K562 (cell line): ENCODE data around the gene CCDC184. TPM values are rescaled to one million over a fixed set of nuclear protein-coding genes. Genes with fewer than 3 reads are reported as not detected.

ENCODE experiments used
- ATF1 ChIP-seq, 2 experiments: fragments of 450-650 bp in 1 of 2; IDR thresholded peaks; 2 replicates each; pipeline ENCODE4 v1.6.1; 2016; ENCODE audit warnings: missing compliant biosample characterization in 1 of 2, missing genetic modification characterization in 1 of 2
- CREB1 ChIP-seq, 2 experiments: sonication (generic) in 1 of 2; formaldehyde crosslinking in 1 of 2; IDR thresholded peaks; 2 replicates each; pipeline versions ENCODE4 v1.6.1 to v1.8.0; 2012 to 2022; ENCODE audit warnings: inconsistent platforms in 1 of 2, mild to moderate bottlenecking in 1 of 2, missing genetic modification reagents in 1 of 2, moderate library complexity in 1 of 2
- ELF2 ChIP-seq: fragments of 250-450 bp; sonication (Bioruptor Pico); IDR thresholded peaks from 2 replicates; pipeline ENCODE4 v1.5.0; 2021; ENCODE audit warnings: mild to moderate bottlenecking
- HNRNPLL ChIP-seq: fragments of 200-400 bp; formaldehyde crosslinking; IDR thresholded peaks from 2 replicates; pipeline ENCODE4 v1.6.1; 2017; ENCODE audit warnings: low read length, low read depth, mild to moderate bottlenecking; ENCODE audit not compliant: poor library complexity, severe bottlenecking
- MBD2 ChIP-seq: sonication (generic); IDR thresholded peaks from 2 replicates; pipeline ENCODE4 v1.6.1; 2016; ENCODE audit warnings: low read depth, borderline replicate concordance
- MEIS2 ChIP-seq: fragments of 450-650 bp; IDR thresholded peaks from 2 replicates; pipeline ENCODE4 v1.6.1; 2014; ENCODE audit warnings: mild to moderate bottlenecking; ENCODE audit not compliant: partially characterized antibody
- NFATC3 ChIP-seq: fragments of 450-650 bp; IDR thresholded peaks from 2 replicates; pipeline ENCODE4 v1.6.1; 2017; ENCODE audit warnings: mild to moderate bottlenecking
- NR4A1 ChIP-seq, 2 experiments: fragments of 250-450 bp in 1 of 2; fragments of 450-650 bp in 1 of 2; sonication (Bioruptor Pico) in 1 of 2; IDR thresholded peaks; 2 replicates each; pipeline versions ENCODE4 v1.4.0 to v1.6.1; 2016 to 2020; ENCODE audit warnings: mild to moderate bottlenecking in 2 of 2, missing compliant biosample characterization in 1 of 2, missing genetic modification characterization in 1 of 2, moderate library complexity in 1 of 2
- PRMT5 ChIP-seq: sonication (generic); formaldehyde crosslinking; IDR thresholded peaks from 2 replicates; pipeline ENCODE4 v1.5.0; 2020; ENCODE audit warnings: missing genetic modification reagents
- RBFOX2 ChIP-seq: fragments of 200-400 bp; formaldehyde crosslinking; IDR thresholded peaks from 2 replicates; pipeline ENCODE4 v1.6.1; 2017; ENCODE audit warnings: low read depth, mild to moderate bottlenecking, low read length, moderate library complexity
- ZSCAN29 ChIP-seq: fragments of 450-650 bp; IDR thresholded peaks from 2 replicates; pipeline ENCODE4 v1.6.1; 2017
- polyA plus RNA-seq, 8 experiments: library from polyadenylated mRNA; depleted of rRNA in 4 of 8; stranded (reverse) in 5 of 8; unstranded in 3 of 8; fragments of >200 nt; fragmentation: Nextera tagmentation in 2 of 8; fragmentation: Illumina TruSeq in 1 of 8; extraction: Ambion mirVana in 2 of 8; extraction: Trizol in 1 of 8; gene quantifications; 2 replicates each; pipeline versions ENCODE4 v1.2.1 to v1.2.3, GENCODE V29; 2011 to 2014; ENCODE audit warnings: inconsistent platforms in 1 of 8, missing spikeins in 1 of 8
- total RNA-seq, 7 experiments: library from RNA; depleted of rRNA in 6 of 7; stranded (reverse); fragments of >200 nt in 6 of 7; fragmentation: Illumina TruSeq in 2 of 7; extraction: Trizol in 2 of 7; gene quantifications; 2 replicates each; pipeline versions ENCODE4 v1.2.1 to v1.2.3, GENCODE V29; 2011 to 2021; ENCODE audit warnings: low replicate concordance in 1 of 7
- TF ChIP-seq, protein P1 (sequence below): sonication (generic); formaldehyde crosslinking; IDR thresholded peaks from 2 replicates; pipeline ENCODE4 v1.8.1; 2023; ENCODE audit warnings: mild to moderate bottlenecking, missing genetic modification reagents
- TF ChIP-seq, protein P2 (sequence below): sonication (generic); formaldehyde crosslinking; IDR thresholded peaks from 2 replicates; pipeline ENCODE4 v1.8.0; 2022; ENCODE audit warnings: mild to moderate bottlenecking, missing genetic modification reagents, borderline replicate concordance
- TF ChIP-seq, protein P3 (sequence below): fragments of 450-650 bp; IDR thresholded peaks from 2 replicates; pipeline ENCODE4 v1.6.1; 2016
- TF ChIP-seq, protein P4 (sequence below), 2 experiments: fragments of 450-650 bp; IDR thresholded peaks; 2 replicates each; pipeline ENCODE4 v1.6.1; 2016

The CCDC184 gene
- total and polyA plus RNA-seq, 9 of the 15 experiments (the other 6 are each of a cell fraction or from before 2014, with no cell fraction given) = 0.09 TPM; not detected in 8

DNA sequence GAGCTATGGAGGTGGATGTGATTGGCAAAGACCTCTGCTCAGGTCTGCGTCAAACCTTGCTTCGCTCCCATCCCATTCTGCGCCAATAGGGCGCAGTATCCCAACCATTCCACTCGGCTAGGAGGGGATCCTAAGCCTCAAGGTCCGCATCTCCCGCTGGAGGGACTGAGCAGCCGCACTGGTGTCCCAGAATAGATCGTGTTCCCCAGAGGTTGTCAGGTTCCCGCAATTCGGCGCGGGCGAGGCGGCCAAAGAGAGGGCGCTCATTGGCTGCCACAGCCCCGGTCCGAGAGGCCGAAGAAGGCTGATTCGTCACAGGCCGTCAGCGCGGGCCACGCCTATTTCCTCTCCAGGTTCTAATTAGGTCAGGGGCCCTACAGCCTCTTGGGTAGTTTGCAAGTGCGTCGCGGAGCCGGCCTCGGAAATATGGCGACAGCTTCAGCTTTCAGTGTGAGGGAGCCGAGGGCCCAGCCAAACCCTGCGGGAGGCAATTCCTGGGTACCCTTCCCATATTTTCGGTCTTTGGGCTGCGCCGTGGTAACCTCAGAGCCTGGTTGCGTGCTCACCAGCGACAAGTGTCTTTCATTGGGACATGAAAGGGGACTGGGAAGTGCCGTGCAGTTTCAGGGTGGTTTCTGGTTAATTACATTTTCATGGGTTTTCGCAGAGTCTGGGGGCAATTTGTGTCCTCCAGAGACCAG is 14.7 kb downstream of the CCDC184 start (continued):
- TF ChIP-seq, protein P1, sequence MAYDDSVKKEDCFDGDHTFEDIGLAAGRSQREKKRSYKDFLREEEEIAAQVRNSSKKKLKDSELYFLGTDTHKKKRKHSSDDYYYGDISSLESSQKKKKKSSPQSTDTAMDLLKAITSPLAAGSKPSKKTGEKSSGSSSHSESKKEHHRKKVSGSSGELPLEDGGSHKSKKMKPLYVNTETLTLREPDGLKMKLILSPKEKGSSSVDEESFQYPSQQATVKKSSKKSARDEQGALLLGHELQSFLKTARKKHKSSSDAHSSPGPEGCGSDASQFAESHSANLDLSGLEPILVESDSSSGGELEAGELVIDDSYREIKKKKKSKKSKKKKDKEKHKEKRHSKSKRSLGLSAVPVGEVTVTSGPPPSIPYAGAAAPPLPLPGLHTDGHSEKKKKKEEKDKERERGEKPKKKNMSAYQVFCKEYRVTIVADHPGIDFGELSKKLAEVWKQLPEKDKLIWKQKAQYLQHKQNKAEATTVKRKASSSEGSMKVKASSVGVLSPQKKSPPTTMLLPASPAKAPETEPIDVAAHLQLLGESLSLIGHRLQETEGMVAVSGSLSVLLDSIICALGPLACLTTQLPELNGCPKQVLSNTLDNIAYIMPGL (CRISPR knock-in tag) = no peak; the same call in 1 of the 2 replicates
- TF ChIP-seq CREB1 (IDR thresholded peaks at IDR 0.05) (peak; percentile 79), CREB1 (CRISPR knock-in tag; IDR thresholded peaks at IDR 0.05) (peak; percentile 88), ELF2 (0 out of 2 replicates have a peak, but pooled peaks have one; percentile 47), HNRNPLL (peak; percentile 68), RBFOX2 (peak; percentile 99), NR4A1 (CRISPR knock-in tag; IDR thresholded peaks at IDR 0.05) (no peak), NR4A1 (tag; IDR thresholded peaks at IDR 0.05) (0 out of 2 replicates have a peak, but pooled peaks have one; percentile 13), MBD2 (peak; percentile 66; the same call in 1 of the 2 replicates), MEIS2 (peak; percentile 69), ZSCAN29 (no peak), PRMT5 (no peak), ATF1 (CRISPR knock-in tag; IDR thresholded peaks at IDR 0.05) (no peak; the same call in 1 of the 2 replicates), ATF1 (tag; IDR thresholded peaks at IDR 0.05) (peak; percentile 93), NFATC3 (no peak)
- TF ChIP-seq, protein P2, sequence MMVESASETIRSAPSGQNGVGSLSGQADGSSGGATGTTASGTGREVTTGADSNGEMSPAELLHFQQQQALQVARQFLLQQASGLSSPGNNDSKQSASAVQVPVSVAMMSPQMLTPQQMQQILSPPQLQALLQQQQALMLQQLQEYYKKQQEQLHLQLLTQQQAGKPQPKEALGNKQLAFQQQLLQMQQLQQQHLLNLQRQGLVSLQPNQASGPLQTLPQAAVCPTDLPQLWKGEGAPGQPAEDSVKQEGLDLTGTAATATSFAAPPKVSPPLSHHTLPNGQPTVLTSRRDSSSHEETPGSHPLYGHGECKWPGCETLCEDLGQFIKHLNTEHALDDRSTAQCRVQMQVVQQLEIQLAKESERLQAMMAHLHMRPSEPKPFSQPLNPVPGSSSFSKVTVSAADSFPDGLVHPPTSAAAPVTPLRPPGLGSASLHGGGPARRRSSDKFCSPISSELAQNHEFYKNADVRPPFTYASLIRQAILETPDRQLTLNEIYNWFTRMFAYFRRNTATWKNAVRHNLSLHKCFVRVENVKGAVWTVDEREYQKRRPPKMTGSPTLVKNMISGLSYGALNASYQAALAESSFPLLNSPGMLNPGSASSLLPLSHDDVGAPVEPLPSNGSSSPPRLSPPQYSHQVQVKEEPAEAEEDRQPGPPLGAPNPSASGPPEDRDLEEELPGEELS = 0 out of 2 replicates have a peak, but pooled peaks have one; percentile 59
- TF ChIP-seq, protein P3, sequence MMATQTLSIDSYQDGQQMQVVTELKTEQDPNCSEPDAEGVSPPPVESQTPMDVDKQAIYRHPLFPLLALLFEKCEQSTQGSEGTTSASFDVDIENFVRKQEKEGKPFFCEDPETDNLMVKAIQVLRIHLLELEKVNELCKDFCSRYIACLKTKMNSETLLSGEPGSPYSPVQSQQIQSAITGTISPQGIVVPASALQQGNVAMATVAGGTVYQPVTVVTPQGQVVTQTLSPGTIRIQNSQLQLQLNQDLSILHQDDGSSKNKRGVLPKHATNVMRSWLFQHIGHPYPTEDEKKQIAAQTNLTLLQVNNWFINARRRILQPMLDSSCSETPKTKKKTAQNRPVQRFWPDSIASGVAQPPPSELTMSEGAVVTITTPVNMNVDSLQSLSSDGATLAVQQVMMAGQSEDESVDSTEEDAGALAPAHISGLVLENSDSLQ = peak; percentile 86
- TF ChIP-seq, protein P4, sequence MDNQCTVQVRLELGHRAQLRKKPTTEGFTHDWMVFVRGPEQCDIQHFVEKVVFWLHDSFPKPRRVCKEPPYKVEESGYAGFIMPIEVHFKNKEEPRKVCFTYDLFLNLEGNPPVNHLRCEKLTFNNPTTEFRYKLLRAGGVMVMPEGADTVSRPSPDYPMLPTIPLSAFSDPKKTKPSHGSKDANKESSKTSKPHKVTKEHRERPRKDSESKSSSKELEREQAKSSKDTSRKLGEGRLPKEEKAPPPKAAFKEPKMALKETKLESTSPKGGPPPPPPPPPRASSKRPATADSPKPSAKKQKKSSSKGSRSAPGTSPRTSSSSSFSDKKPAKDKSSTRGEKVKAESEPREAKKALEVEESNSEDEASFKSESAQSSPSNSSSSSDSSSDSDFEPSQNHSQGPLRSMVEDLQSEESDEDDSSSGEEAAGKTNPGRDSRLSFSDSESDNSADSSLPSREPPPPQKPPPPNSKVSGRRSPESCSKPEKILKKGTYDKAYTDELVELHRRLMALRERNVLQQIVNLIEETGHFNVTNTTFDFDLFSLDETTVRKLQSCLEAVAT (IDR thresholded peaks at IDR 0.05) = peak; percentile 6 to 32; a peak in 1 of 4 replicates
